SK-N-SH (cell line): Measurements from ENCODE around the gene THSD4. TPM values are rescaled to one million over a fixed set of nuclear protein-coding genes. Genes with fewer than 3 reads are reported as not detected.

ENCODE experiments used
- CTCF ChIA-PET: fragments of 300-600, 350-600 bp; formaldehyde crosslinking; extraction: SDS; loops from one replicate; lab custom pipeline; 2021; lab: Yijun Ruan, JAX
- POLR2A ChIA-PET: fragments of 350-600 bp; sonication (Branson Sonifier 250); formaldehyde crosslinking; extraction: SDS; loops from one replicate; lab custom pipeline; 2020; ENCODE audit warnings: antibody characterized with exemption, inconsistent platforms; lab: Yijun Ruan, JAX
- DNase-seq: peaks from one replicate; pipeline ENCODE4 v3.0.0; 2012
- H2AFZ ChIP-seq: fragments of 200-600 bp; sonication (generic); 2 replicates; pipeline ENCODE4 v1.8.1; 2016; ENCODE audit warnings: antibody characterized with exemption, mild to moderate bottlenecking, low read depth
- H3F3A ChIP-seq: fragments of 200-600 bp; sonication (generic); replicated peaks from 2 replicates; pipeline ENCODE3; 2016; ENCODE audit warnings: antibody characterized with exemption, mild to moderate bottlenecking; ENCODE audit not compliant: insufficient read depth
- H3K27ac ChIP-seq, 2 experiments: fragments of 200-500 bp in 1 of 2; fragments of 200-600 bp in 1 of 2; sonication (Bioruptor generic) in 1 of 2; sonication (generic), shearing (Covaris generic) in 1 of 2; 2 replicates each; pipeline versions ENCODE4 v1.5.1 to v1.6.1; 2014 to 2016; ENCODE audit warnings: low read depth in 2 of 2, inconsistent platforms in 1 of 2, low read length in 1 of 2, mild to moderate bottlenecking in 1 of 2, mixed read lengths in 1 of 2
- H3K27me3 ChIP-seq: fragments of 200-600 bp; sonication (generic), shearing (Covaris generic); 2 replicates; pipeline ENCODE4 v1.6.1; 2016; ENCODE audit warnings: mixed run types; ENCODE audit not compliant: insufficient read depth
- H3K36me3 ChIP-seq, 2 experiments: fragments of 200-500 bp in 1 of 2; fragments of 200-600 bp in 1 of 2; sonication (Bioruptor generic) in 1 of 2; sonication (generic) in 1 of 2; replicated peaks in 1 of 2; 2 replicates each; pipeline versions ENCODE3 to v1.5.1; 2014 to 2016; ENCODE audit warnings: low read length in 1 of 2, mild to moderate bottlenecking in 1 of 2; ENCODE audit not compliant: insufficient read depth in 2 of 2, control insufficient read depth in 1 of 2
- H3K4me1 ChIP-seq, 2 experiments: fragments of 200-500 bp in 1 of 2; fragments of 200-600 bp in 1 of 2; sonication (Bioruptor generic) in 1 of 2; sonication (generic), shearing (Covaris generic) in 1 of 2; 2 replicates each; pipeline versions ENCODE4 v1.5.1 to v1.6.1; 2014 to 2016; ENCODE audit warnings: low read depth in 1 of 2, low read length in 1 of 2, mixed run types in 1 of 2; ENCODE audit not compliant: insufficient read depth in 2 of 2, control insufficient read depth in 1 of 2
- H3K4me2 ChIP-seq: fragments of 200-600 bp; sonication (generic), shearing (Covaris generic); 2 replicates; pipeline ENCODE4 v1.6.1; 2017; ENCODE audit warnings: mixed run types
- H3K4me3 ChIP-seq, 2 experiments: fragments of 200-500 bp in 1 of 2; fragments of 200-600 bp in 1 of 2; sonication (Bioruptor generic) in 1 of 2; sonication (generic), shearing (Covaris generic) in 1 of 2; 2 replicates each; pipeline versions ENCODE4 v1.5.1 to v1.8.1; 2014 to 2016; ENCODE audit warnings: low read depth in 2 of 2, inconsistent platforms in 1 of 2, low read length in 1 of 2, mild to moderate bottlenecking in 1 of 2, mixed read lengths in 1 of 2, moderate library complexity in 1 of 2
- H3K79me2 ChIP-seq: fragments of 200-600 bp; sonication (generic); 2 replicates; pipeline ENCODE4 v1.8.1; 2017; ENCODE audit warnings: mild to moderate bottlenecking; ENCODE audit not compliant: insufficient read depth
- H3K9ac ChIP-seq: fragments of 200-600 bp; sonication (generic); 2 replicates; pipeline ENCODE4 v1.6.1; 2017; ENCODE audit warnings: mixed run types
- H3K9me2 ChIP-seq: fragments of 200-600 bp; sonication (generic); 2 replicates; pipeline ENCODE4 v1.6.1; 2017; ENCODE audit warnings: mixed run types
- H3K9me3 ChIP-seq: fragments of 200-600 bp; sonication (generic); 2 replicates; pipeline ENCODE4 v1.6.1; 2017; ENCODE audit warnings: mixed run types, mild to moderate bottlenecking, moderate library complexity
- H4K20me1 ChIP-seq: fragments of 200-600 bp; sonication (generic); 2 replicates; pipeline ENCODE4 v1.6.1; 2017; ENCODE audit warnings: mild to moderate bottlenecking, mixed run types; ENCODE audit not compliant: insufficient read depth
- ELF1 ChIP-seq: IDR thresholded peaks from 2 replicates; pipeline ENCODE4 v1.4.0; 2012
- EP300 ChIP-seq, 2 experiments: IDR thresholded peaks; 2 replicates each; pipeline versions ENCODE4 v1.4.0 to v1.6.1; 2012; ENCODE audit warnings: borderline replicate concordance in 1 of 2, low read depth in 1 of 2, low read length in 1 of 2
- EZH2phosphoT487 ChIP-seq: fragments of 200-600 bp; sonication (generic); IDR thresholded peaks from 2 replicates; pipeline ENCODE4 v1.6.1; 2017; ENCODE audit warnings: low read depth, mixed run types, mild to moderate bottlenecking, antibody characterized with exemption, moderate library complexity, borderline replicate concordance
- FOSL2 ChIP-seq: IDR thresholded peaks from 2 replicates; pipeline ENCODE4 v1.4.0; 2012; ENCODE audit warnings: low read depth, mild to moderate bottlenecking, moderate library complexity, borderline replicate concordance
- FOXJ3 ChIP-seq: sonication (generic); formaldehyde crosslinking; IDR thresholded peaks from 2 replicates; pipeline ENCODE4 v1.5.1; 2020; ENCODE audit warnings: mild to moderate bottlenecking, missing genetic modification reagents
- FOXM1 ChIP-seq: IDR thresholded peaks from 2 replicates; pipeline ENCODE4 v1.4.0; 2012; ENCODE audit warnings: low read depth, mild to moderate bottlenecking
- GABPA ChIP-seq: IDR thresholded peaks from 2 replicates; pipeline ENCODE4 v1.4.0; 2012; ENCODE audit warnings: low read depth, mild to moderate bottlenecking
- MXI1 ChIP-seq: IDR thresholded peaks from 2 replicates; pipeline ENCODE4 v1.6.1; 2012; ENCODE audit warnings: mild to moderate bottlenecking, low read depth, low read length, improper control_type of control experiment
- NFIC ChIP-seq: IDR thresholded peaks from 2 replicates; pipeline ENCODE4 v1.4.0; 2012; ENCODE audit warnings: borderline replicate concordance
- NRF1 ChIP-seq: IDR thresholded peaks from 2 replicates; pipeline ENCODE4 v1.6.1; 2012; ENCODE audit warnings: low read depth, mild to moderate bottlenecking, low read length
- RAD21 ChIP-seq: IDR thresholded peaks from 2 replicates; pipeline ENCODE4 v1.6.1; 2012; ENCODE audit warnings: mild to moderate bottlenecking, low read length
- RCOR1 ChIP-seq: fragments of 150-350 bp; IDR thresholded peaks from 2 replicates; pipeline ENCODE4 v1.6.1; 2017; ENCODE audit warnings: antibody characterized with exemption, low read length
- RXRA ChIP-seq: IDR thresholded peaks from 2 replicates; pipeline ENCODE4 v1.4.0; 2012; ENCODE audit warnings: low read depth, mild to moderate bottlenecking, borderline replicate concordance
- TAF1 ChIP-seq: IDR thresholded peaks from 2 replicates; pipeline ENCODE4 v1.6.1; 2012; ENCODE audit warnings: low read depth, mild to moderate bottlenecking, low read length, moderate library complexity, borderline replicate concordance
- YY1 ChIP-seq: IDR thresholded peaks from 2 replicates; pipeline ENCODE4 v1.4.0; 2012; ENCODE audit warnings: low read depth, mild to moderate bottlenecking
- WGBS: methylation state at CpG from one replicate; pipeline ENCODE4 v1.1.6; 2017; ENCODE audit warnings: low lambda C conversion rate; 5-methylcytosine and 5-hydroxymethylcytosine counted together
- polyA plus RNA-seq, 3 experiments: library from polyadenylated mRNA; depleted of rRNA; stranded (reverse); fragments of >200 nt; gene quantifications; 2 replicates each; pipeline ENCODE4 v1.2.3, GENCODE V29; 2012
- TF ChIP-seq, protein P1 (sequence below): fragments of 150-350 bp; IDR thresholded peaks from 2 replicates; pipeline ENCODE4 v1.6.1; 2016; ENCODE audit warnings: mild to moderate bottlenecking, low read depth, low read length
- TF ChIP-seq, protein P2 (sequence below): fragments of 200-600 bp; sonication (generic); IDR thresholded peaks from 2 replicates; pipeline ENCODE4 v1.6.1; 2017; ENCODE audit warnings: antibody characterized with exemption, mild to moderate bottlenecking, moderate library complexity
- TF ChIP-seq, protein P3 (sequence below): IDR thresholded peaks from 2 replicates; pipeline ENCODE4 v1.4.0; 2012; ENCODE audit warnings: low read depth, borderline replicate concordance

Gene THSD4
- polyA plus RNA-seq, 1 of the 3 experiments (the other 2 are of a cell fraction): 79.1 TPM

DNA sequence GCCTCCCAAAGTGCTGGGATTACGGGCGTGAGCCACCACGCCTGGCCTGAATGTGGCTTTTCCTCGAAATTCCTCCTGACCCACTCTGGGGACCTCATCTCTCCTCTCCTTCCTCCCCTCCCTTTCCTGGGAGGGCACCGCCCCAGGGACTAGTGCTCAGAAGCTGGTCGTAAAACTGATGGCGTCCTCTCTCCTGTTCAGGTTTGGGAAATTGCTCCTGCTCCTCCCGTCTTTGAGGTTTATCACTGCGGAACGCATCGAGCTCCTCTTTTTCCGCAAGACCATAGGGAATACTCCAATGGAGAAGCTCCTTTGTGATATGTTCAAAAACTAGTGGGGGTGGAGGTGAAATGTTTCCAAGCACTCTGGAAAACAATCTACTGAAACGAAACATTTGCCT, 702.1 kb downstream of the THSD4 start:
- ChIA-PET CTCF (interaction anchor here (1.7 kb wide), 1 partner anchor 16 kb away, joined by 3 read pairs; no protein-coding TSS in a partner anchor), POLR2A (no interaction called here)
- 95% methylated on average over 13 of the region's 13 CpGs for WGBS
- TF ChIP-seq ELF1 (no peak), EP300 (IDR thresholded peaks at IDR 0.05; ENCODE audit: borderline replicate concordance in 1 of 2, low read depth in 1 of 2, low read length in 1 of 2) (no peak), YY1 (no peak), NFIC (no peak), RAD21 (no peak), NRF1 (no peak), RCOR1 (no peak), FOXJ3 (no peak), TAF1 (no peak), FOSL2 (no peak), EZH2phosphoT487 (no peak), GABPA (no peak), FOXM1 (no peak), MXI1 (no peak), RXRA (no peak)
- TF ChIP-seq, protein P1, sequence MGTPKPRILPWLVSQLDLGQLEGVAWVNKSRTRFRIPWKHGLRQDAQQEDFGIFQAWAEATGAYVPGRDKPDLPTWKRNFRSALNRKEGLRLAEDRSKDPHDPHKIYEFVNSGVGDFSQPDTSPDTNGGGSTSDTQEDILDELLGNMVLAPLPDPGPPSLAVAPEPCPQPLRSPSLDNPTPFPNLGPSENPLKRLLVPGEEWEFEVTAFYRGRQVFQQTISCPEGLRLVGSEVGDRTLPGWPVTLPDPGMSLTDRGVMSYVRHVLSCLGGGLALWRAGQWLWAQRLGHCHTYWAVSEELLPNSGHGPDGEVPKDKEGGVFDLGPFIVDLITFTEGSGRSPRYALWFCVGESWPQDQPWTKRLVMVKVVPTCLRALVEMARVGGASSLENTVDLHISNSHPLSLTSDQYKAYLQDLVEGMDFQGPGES: no peak
- TF ChIP-seq, protein P2, sequence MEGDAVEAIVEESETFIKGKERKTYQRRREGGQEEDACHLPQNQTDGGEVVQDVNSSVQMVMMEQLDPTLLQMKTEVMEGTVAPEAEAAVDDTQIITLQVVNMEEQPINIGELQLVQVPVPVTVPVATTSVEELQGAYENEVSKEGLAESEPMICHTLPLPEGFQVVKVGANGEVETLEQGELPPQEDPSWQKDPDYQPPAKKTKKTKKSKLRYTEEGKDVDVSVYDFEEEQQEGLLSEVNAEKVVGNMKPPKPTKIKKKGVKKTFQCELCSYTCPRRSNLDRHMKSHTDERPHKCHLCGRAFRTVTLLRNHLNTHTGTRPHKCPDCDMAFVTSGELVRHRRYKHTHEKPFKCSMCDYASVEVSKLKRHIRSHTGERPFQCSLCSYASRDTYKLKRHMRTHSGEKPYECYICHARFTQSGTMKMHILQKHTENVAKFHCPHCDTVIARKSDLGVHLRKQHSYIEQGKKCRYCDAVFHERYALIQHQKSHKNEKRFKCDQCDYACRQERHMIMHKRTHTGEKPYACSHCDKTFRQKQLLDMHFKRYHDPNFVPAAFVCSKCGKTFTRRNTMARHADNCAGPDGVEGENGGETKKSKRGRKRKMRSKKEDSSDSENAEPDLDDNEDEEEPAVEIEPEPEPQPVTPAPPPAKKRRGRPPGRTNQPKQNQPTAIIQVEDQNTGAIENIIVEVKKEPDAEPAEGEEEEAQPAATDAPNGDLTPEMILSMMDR: no peak
- TF ChIP-seq, protein P3, sequence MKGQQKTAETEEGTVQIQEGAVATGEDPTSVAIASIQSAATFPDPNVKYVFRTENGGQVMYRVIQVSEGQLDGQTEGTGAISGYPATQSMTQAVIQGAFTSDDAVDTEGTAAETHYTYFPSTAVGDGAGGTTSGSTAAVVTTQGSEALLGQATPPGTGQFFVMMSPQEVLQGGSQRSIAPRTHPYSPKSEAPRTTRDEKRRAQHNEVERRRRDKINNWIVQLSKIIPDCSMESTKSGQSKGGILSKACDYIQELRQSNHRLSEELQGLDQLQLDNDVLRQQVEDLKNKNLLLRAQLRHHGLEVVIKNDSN: no peak
- Histone ChIP-seq H3K79me2 (no peaks in the 10 kb centered on the region), H4K20me1 (no peaks in the 10 kb centered on the region), H3K9ac (no peak overlapping the region), H3K9me3 (no peaks in the 10 kb centered on the region), H3F3A (no peaks in the 10 kb centered on the region), H3K36me3 (peaks cover 0 to 17% of the 10 kb centered on the region in 2 experiments), H3K4me1 (no peaks in the 10 kb centered on the region), H3K4me2 (no peak overlapping the region), H3K27me3 (no peaks in the 10 kb centered on the region), H2AFZ (no peak overlapping the region), H3K9me2 (no peaks in the 10 kb centered on the region), H3K27ac (no peak overlapping the region), H3K4me3 (no peak overlapping the region)
- no peak for DNase-seq
